PFSK-1 (cell line): ENCODE measurements around the gene SEMA4G.

Experiments
- FOXP2 ChIP-seq: optimal IDR thresholded peaks from 2 replicates; pipeline ENCODE3; 2011; ENCODE audit warnings: borderline replicate concordance, control low read depth, inconsistent platforms; ENCODE audit not compliant: insufficient read depth; ENCODE audit errors: extremely low read length, extremely low read depth
- POLR2AphosphoS5 ChIP-seq: IDR thresholded peaks from 2 replicates; pipeline ENCODE4 v1.6.1; 2012; ENCODE audit warnings: low read depth, mild to moderate bottlenecking, control low read depth, low read length, moderate library complexity
- REST ChIP-seq, 2 experiments: IDR thresholded peaks; 2 replicates each; pipeline versions ENCODE4 v1.6.1 to v1.8.0; 2011 to 2012; ENCODE audit warnings: low read depth in 2 of 2, low read length in 2 of 2, control low read depth in 1 of 2, inconsistent platforms in 1 of 2, mild to moderate bottlenecking in 1 of 2, moderate library complexity in 1 of 2; ENCODE audit not compliant: insufficient read depth in 1 of 2
- SIN3A ChIP-seq: IDR thresholded peaks from 2 replicates; pipeline ENCODE4 v1.6.1; 2012; ENCODE audit warnings: mild to moderate bottlenecking, low read length, moderate library complexity, borderline replicate concordance; ENCODE audit not compliant: insufficient read depth
- TAF1 ChIP-seq: IDR thresholded peaks from 2 replicates; pipeline ENCODE4 v1.6.1; 2012; ENCODE audit warnings: low read length, control low read depth, borderline replicate concordance; ENCODE audit not compliant: insufficient read depth

The SEMA4G gene

GRCh38 chr10:100988166-100988565, 18.9 kb downstream of the SEMA4G start:
- TF ChIP-seq SIN3A (no peak), POLR2AphosphoS5 (no peak), REST (IDR thresholded peaks at IDR 0.05; ENCODE audit: insufficient read depth in 1 of 2, low read depth in 2 of 2, low read length in 2 of 2) (no peak), TAF1 (no peak), FOXP2 (no peak)

- no peak for TF ChIP-seq POLR2AphosphoS5
- TF ChIP-seq REST (IDR thresholded peaks at IDR 0.05; ENCODE audit: insufficient read depth in 1 of 2, low read depth in 2 of 2, low read length in 2 of 2) = no peak
- TF ChIP-seq SIN3A = no peak
- no peak for TF ChIP-seq FOXP2
These were observed 19.8 kb downstream of the SEMA4G start for GRCh38 chr10:100989088-100989487.

- TF ChIP-seq TAF1 (no peak), FOXP2 (no peak), REST (IDR thresholded peaks at IDR 0.05; ENCODE audit: insufficient read depth in 1 of 2, low read depth in 2 of 2, low read length in 2 of 2) (no peak), POLR2AphosphoS5 (no peak; the same call in 1 of the 2 replicates), SIN3A (no peak)
These were observed 24.8 kb downstream of the SEMA4G start for GRCh38 chr10:100993986-100994708.

- TF ChIP-seq TAF1 (no peak), POLR2AphosphoS5 (no peak), FOXP2 (no peak), SIN3A (no peak), REST (IDR thresholded peaks at IDR 0.05; ENCODE audit: insufficient read depth in 1 of 2, low read depth in 2 of 2, low read length in 2 of 2) (no peak)
These were observed 25.9 kb downstream of the SEMA4G start for GRCh38 chr10:100995181-100995580.
